Nephron (organoid): ENCODE measurements around the gene SAMD5.
A peak's percentile ranks its signal among the peaks of the same experiment; 100 is the strongest.

Experiments used
- H3K27ac Mint-ChIP-seq, 3 experiments: 2 replicates each; pipeline ENCODE4 v1.8.0; 2020; ENCODE audit warnings: mixed read lengths in 3 of 3, mild to moderate bottlenecking in 2 of 3, moderate library complexity in 1 of 3
- H3K27me3 Mint-ChIP-seq: 2 replicates; pipeline ENCODE4 v1.8.0; 2021; ENCODE audit warnings: low read depth, mild to moderate bottlenecking, moderate library complexity, mixed read lengths
- H3K36me3 Mint-ChIP-seq: 2 replicates; pipeline ENCODE4 v1.8.0; 2020; ENCODE audit warnings: low read depth, mixed read lengths
- H3K4me1 Mint-ChIP-seq: 2 replicates; pipeline ENCODE4 v1.8.0; 2020; ENCODE audit warnings: mixed read lengths
- H3K4me3 Mint-ChIP-seq, 3 experiments: 2 replicates each; pipeline ENCODE4 v1.8.0; 2020; ENCODE audit warnings: mild to moderate bottlenecking in 3 of 3, mixed read lengths in 3 of 3, moderate library complexity in 2 of 3
- H3K9me3 Mint-ChIP-seq: 2 replicates; pipeline ENCODE4 v1.8.0; 2020; ENCODE audit warnings: mixed read lengths
- TF ChIP-seq, protein P1 (sequence below), 3 experiments: fragments of 200-600 bp; sonication (generic); IDR thresholded peaks; one replicate each; pipeline ENCODE4 v1.5.0; 2021; ENCODE audit warnings: antibody characterized with exemption in 3 of 3; ENCODE audit not compliant: unreplicated experiment in 3 of 3

SAMD5 gene

GRCh38 chr6:147468634-147469033 lies 39.9 kb upstream of the SAMD5 start:
- no peaks in the 10 kb centered on the region for H3K36me3 Mint-ChIP-seq
- H3K27ac Mint-ChIP-seq, result peak overlapping the region in 1 of 3 experiments; percentile 11
- peaks cover 10% of the 10 kb centered on the region for H3K4me1 Mint-ChIP-seq
- TF ChIP-seq, protein P1, sequence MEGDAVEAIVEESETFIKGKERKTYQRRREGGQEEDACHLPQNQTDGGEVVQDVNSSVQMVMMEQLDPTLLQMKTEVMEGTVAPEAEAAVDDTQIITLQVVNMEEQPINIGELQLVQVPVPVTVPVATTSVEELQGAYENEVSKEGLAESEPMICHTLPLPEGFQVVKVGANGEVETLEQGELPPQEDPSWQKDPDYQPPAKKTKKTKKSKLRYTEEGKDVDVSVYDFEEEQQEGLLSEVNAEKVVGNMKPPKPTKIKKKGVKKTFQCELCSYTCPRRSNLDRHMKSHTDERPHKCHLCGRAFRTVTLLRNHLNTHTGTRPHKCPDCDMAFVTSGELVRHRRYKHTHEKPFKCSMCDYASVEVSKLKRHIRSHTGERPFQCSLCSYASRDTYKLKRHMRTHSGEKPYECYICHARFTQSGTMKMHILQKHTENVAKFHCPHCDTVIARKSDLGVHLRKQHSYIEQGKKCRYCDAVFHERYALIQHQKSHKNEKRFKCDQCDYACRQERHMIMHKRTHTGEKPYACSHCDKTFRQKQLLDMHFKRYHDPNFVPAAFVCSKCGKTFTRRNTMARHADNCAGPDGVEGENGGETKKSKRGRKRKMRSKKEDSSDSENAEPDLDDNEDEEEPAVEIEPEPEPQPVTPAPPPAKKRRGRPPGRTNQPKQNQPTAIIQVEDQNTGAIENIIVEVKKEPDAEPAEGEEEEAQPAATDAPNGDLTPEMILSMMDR (IDR thresholded peaks at IDR 0.05; ENCODE audit: unreplicated experiment in 3 of 3), result no peak
- H3K4me3 Mint-ChIP-seq, result no peak overlapping the region
- peaks cover 6% of the 10 kb centered on the region for H3K9me3 Mint-ChIP-seq
- no peaks in the 10 kb centered on the region for H3K27me3 Mint-ChIP-seq

DNA sequence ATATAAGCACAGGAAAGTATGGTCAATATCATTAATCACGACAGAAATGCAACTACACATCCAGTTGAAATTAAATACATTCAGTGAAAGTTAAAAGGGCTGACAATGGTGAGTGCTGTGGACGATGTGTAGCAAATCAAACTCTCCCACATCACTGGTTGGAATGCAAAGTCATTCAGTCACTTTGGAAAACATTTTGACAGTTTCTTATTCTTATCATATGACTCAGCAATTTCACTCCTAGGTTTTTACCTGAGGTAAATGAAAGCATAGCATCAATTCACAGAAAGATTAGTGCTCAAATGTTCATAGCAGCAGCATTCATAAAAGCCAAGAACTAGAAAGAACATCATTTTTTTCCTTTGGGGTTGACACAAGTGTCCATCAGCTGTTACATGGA lies 28.6 kb upstream of the SAMD5 start:
- Mint-ChIP-seq H3K27ac (no peak overlapping the region), H3K9me3 (peaks cover 19% of the 10 kb centered on the region), H3K27me3 (no peaks in the 10 kb centered on the region), H3K36me3 (no peaks in the 10 kb centered on the region), H3K4me1 (no peaks in the 10 kb centered on the region), H3K4me3 (no peak overlapping the region)
- TF ChIP-seq, protein P1 (IDR thresholded peaks at IDR 0.05; ENCODE audit: unreplicated experiment in 3 of 3), result no peak

GRCh38 chr6:147486683-147487082 lies 21.8 kb upstream of the SAMD5 start:
- Mint-ChIP-seq H3K9me3 (peaks cover 12% of the 10 kb centered on the region), H3K4me1 (no peaks in the 10 kb centered on the region), H3K36me3 (no peaks in the 10 kb centered on the region), H3K4me3 (no peak overlapping the region), H3K27me3 (peaks cover 3% of the 10 kb centered on the region), H3K27ac (no peak overlapping the region)
- TF ChIP-seq, protein P1 (IDR thresholded peaks at IDR 0.05; ENCODE audit: unreplicated experiment in 3 of 3), result no peak

DNA sequence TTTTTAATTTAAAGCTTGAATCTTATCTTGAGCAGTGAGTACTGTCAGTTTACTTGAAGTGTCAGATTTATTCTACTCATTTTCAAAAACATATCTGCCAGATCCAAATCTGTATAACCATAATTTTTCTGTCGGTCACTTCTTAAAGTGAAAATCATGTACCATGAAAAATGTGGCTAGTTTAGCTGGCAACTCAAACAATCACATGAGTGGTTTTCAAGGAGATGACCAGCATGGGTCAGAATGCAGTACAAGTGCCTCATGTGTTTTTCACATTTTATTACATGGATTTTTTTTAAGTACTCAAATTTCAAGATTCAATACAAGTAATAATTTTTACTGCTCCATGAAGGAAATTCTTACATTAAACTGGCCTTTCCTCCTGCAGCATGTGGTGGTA lies 11.0 kb upstream of the SAMD5 start:
- Mint-ChIP-seq H3K4me3 (no peak overlapping the region), H3K4me1 (no peaks in the 10 kb centered on the region), H3K27me3 (no peaks in the 10 kb centered on the region), H3K9me3 (peaks cover 3% of the 10 kb centered on the region), H3K36me3 (no peaks in the 10 kb centered on the region), H3K27ac (no peak overlapping the region)
- TF ChIP-seq, protein P1 (IDR thresholded peaks at IDR 0.05; ENCODE audit: unreplicated experiment in 3 of 3), result no peak

- TF ChIP-seq, protein P1 (IDR thresholded peaks at IDR 0.05; ENCODE audit: unreplicated experiment in 3 of 3), result no peak
- Mint-ChIP-seq H3K27me3 (peaks cover 16% of the 10 kb centered on the region), H3K36me3 (no peaks in the 10 kb centered on the region), H3K27ac (no peak overlapping the region), H3K9me3 (peaks cover 3% of the 10 kb centered on the region), H3K4me3 (no peak overlapping the region), H3K4me1 (peaks cover 6% of the 10 kb centered on the region)
Observed at GRCh38 chr6:147503587-147503986, 4.9 kb upstream of the SAMD5 start.

GRCh38 chr6:147504848-147505247 lies 3.6 kb upstream of the SAMD5 start:
- Mint-ChIP-seq H3K36me3 (no peaks in the 10 kb centered on the region), H3K27me3 (peaks cover 22% of the 10 kb centered on the region), H3K4me3 (peak overlapping the region; percentile 11 to 69 (median 66)), H3K9me3 (no peaks in the 10 kb centered on the region), H3K4me1 (peaks cover 11% of the 10 kb centered on the region), H3K27ac (no peak overlapping the region)
- TF ChIP-seq, protein P1 (IDR thresholded peaks at IDR 0.05; ENCODE audit: unreplicated experiment in 3 of 3), result no peak
